Lung (tissue), 12 donors: ENCODE results near the gene IL34. TPM values are rescaled to one million over a fixed set of nuclear protein-coding genes. Genes with fewer than 3 reads are reported as not detected.

Source experiments
- ATAC-seq: fragments of 200-7000 bp; cut with Tn5 transposase; one replicate; pipeline ENCODE4 v1.9.1; 2020; ENCODE audit warnings: moderate number of reproducible peaks; ENCODE audit not compliant: insufficient read depth, low FRiP score
- DNase-seq, 3 donors: peaks; one replicate each; pipeline ENCODE4 v3.0.0-alpha.2; 2013 to 2017
- H3K27ac ChIP-seq, 2 donors: one replicate each; pipeline ENCODE4 v1.5.1; 2013; ENCODE audit warnings: mild to moderate bottlenecking in 2 of 2, moderate library complexity in 2 of 2, control low read depth in 1 of 2, inconsistent platforms in 1 of 2, low read depth in 1 of 2, low read length in 1 of 2
- H3K27me3 ChIP-seq, 3 donors: one replicate each; pipeline ENCODE4 v1.5.1; 2013; ENCODE audit warnings: low read length in 2 of 3; ENCODE audit not compliant: control insufficient read depth in 3 of 3, insufficient read depth in 3 of 3
- H3K36me3 ChIP-seq, 4 donors: one replicate each; pipeline ENCODE4 v1.5.1; 2013; ENCODE audit warnings: low read length in 4 of 4, mild to moderate bottlenecking in 1 of 4, moderate library complexity in 1 of 4; ENCODE audit not compliant: control insufficient read depth in 4 of 4, insufficient read depth in 4 of 4
- H3K4me1 ChIP-seq, 5 donors: one replicate each; pipeline ENCODE4 v1.5.1; 2013; ENCODE audit warnings: low read length in 5 of 5, mild to moderate bottlenecking in 2 of 5, moderate library complexity in 1 of 5; ENCODE audit not compliant: control insufficient read depth in 5 of 5, insufficient read depth in 5 of 5
- H3K4me3 ChIP-seq: one replicate; pipeline ENCODE4 v1.5.1; 2013; ENCODE audit warnings: mild to moderate bottlenecking, control low read depth, moderate library complexity
- H3K9ac ChIP-seq, 2 donors: one replicate each; pipeline ENCODE4 v1.5.1; 2013; ENCODE audit warnings: low read length in 2 of 2, control low read depth in 1 of 2; ENCODE audit not compliant: insufficient read depth in 1 of 2
- H3K9me3 ChIP-seq, 4 donors: one replicate each; pipeline ENCODE4 v1.5.1; 2013; ENCODE audit warnings: low read length in 3 of 4, mild to moderate bottlenecking in 1 of 4, moderate library complexity in 1 of 4; ENCODE audit not compliant: control insufficient read depth in 4 of 4, insufficient read depth in 3 of 4
- WGBS, 2 donors: extraction: QIAGEN DNeasy Blood & Tissue Kit; methylation state at CpG; one replicate each; pipeline ENCODE4 v1.1.7; 2013; 5-methylcytosine and 5-hydroxymethylcytosine counted together
- polyA plus RNA-seq, 2 donors: library from polyadenylated mRNA; stranded (reverse); fragments of 200-250 nt; gene quantifications; one replicate each; pipeline ENCODE4 v1.2.1, GENCODE V29; 2013
- total RNA-seq, 2 donors: library from RNA; depleted of rRNA in 1 of 2; stranded (reverse); fragments of >200 nt in 1 of 2; gene quantifications; one replicate each; pipeline ENCODE4 v1.2.1, GENCODE V29; 2014 to 2021
- TF ChIP-seq, protein P1 (sequence below): IDR thresholded peaks from 2 replicates; pipeline ENCODE4 v1.5.1; 2012; ENCODE audit warnings: mild to moderate bottlenecking; ENCODE audit errors: control extremely low read depth, extremely low read depth
- donor health status: control.
- donor health status: control.
- donor health status: Bipolar disorder and iron deficiency.
- donor health status: healthy.
- donor health status: DM: yes; HTN: yes; CAD: no.

Gene IL34
- total and polyA plus RNA-seq, 4 donors = 1.5 to 13.0 (median 7.1) TPM

GRCh38 chr16:70691223-70692129, 45.1 kb downstream of the IL34 start:
- no peak overlapping the region for H3K9ac ChIP-seq
- peak; percentile 76 to 90 (median 87) for DNase-seq

DNA sequence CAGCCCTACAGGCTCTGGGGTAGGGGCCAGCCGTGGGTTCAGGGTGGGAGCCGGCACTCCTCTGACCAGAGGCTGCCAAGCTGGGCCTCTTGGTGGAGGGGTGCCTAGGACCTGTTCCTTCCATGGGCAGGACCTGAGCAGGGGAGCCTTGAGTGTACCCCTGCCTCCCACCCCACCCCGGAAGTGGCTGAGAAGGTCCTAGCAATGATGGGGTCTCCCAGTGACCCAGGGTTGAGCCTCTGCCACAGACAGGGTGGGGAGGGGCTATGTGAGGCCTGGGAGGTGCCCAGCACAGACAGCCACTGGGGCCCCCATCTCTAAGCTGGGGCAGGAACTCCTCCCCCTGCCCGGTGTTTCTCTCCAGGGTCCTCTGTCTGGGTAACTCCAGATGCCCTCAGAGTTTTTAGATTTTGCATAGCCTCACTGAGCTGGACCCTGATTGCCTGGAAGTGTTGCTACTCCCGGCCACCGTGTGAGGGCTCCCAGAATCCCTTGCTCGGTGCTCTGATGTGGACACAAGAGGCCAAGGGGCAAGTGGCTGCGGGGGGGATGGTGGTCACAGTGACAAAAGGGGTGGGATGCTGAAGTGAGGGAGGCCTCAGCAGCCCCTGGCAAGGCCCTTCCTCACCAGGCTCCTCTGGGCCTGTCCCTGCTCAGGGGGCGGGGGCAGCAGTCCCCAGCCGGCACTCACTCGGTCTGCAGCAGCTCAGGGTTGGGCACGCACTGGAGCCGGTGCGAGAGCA, 45.9 kb downstream of the IL34 start:
- H3K27me3 ChIP-seq = no peaks in the 10 kb centered on the region
- H3K36me3 ChIP-seq = peaks cover 0 to 2% (median 0%) of the 10 kb centered on the region in 4 donors
- no peak overlapping the region for H3K4me3 ChIP-seq
- ATAC-seq (no peak), DNase-seq (peak in 1 of 3 donors; percentile 65)
- 79 to 86% methylated on average over 13 to 14 of the region's 14 CpGs for WGBS, 2 donors
- H3K9ac ChIP-seq = peak overlapping the region in 1 of 2 donors; percentile 1
- H3K27ac ChIP-seq = peak overlapping the region; percentile 84 to 89
- TF ChIP-seq, protein P1, sequence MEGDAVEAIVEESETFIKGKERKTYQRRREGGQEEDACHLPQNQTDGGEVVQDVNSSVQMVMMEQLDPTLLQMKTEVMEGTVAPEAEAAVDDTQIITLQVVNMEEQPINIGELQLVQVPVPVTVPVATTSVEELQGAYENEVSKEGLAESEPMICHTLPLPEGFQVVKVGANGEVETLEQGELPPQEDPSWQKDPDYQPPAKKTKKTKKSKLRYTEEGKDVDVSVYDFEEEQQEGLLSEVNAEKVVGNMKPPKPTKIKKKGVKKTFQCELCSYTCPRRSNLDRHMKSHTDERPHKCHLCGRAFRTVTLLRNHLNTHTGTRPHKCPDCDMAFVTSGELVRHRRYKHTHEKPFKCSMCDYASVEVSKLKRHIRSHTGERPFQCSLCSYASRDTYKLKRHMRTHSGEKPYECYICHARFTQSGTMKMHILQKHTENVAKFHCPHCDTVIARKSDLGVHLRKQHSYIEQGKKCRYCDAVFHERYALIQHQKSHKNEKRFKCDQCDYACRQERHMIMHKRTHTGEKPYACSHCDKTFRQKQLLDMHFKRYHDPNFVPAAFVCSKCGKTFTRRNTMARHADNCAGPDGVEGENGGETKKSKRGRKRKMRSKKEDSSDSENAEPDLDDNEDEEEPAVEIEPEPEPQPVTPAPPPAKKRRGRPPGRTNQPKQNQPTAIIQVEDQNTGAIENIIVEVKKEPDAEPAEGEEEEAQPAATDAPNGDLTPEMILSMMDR = no peak
- H3K9me3 ChIP-seq = no peaks in the 10 kb centered on the region
- peaks cover 27 to 82% (median 44%) of the 10 kb centered on the region in 5 donors for H3K4me1 ChIP-seq

More at GRCh38 chr16:70691223-70692129, 45.1 kb downstream of the IL34 start:
- no peak for ATAC-seq
- peak overlapping the region; percentile 89 to 91 for H3K27ac ChIP-seq
- peaks cover 30 to 84% (median 45%) of the 10 kb centered on the region in 5 donors for H3K4me1 ChIP-seq
- peaks cover 0 to 2% (median 0%) of the 10 kb centered on the region in 4 donors for H3K36me3 ChIP-seq
- H3K9me3 ChIP-seq = no peaks in the 10 kb centered on the region
- WGBS, 2 donors = 77 to 87% methylated on average over 26 of the region's 26 CpGs
- no peak overlapping the region for H3K4me3 ChIP-seq
- TF ChIP-seq, protein P1 = no peak
- no peaks in the 10 kb centered on the region for H3K27me3 ChIP-seq

- H3K36me3 ChIP-seq = peaks cover 0 to 2% (median 0%) of the 10 kb centered on the region in 4 donors
- ATAC-seq (no peak), DNase-seq (peak in 2 of 3 donors; percentile 61 to 76)
- H3K27me3 ChIP-seq = no peaks in the 10 kb centered on the region
- WGBS, 2 donors = 83 to 88% methylated on average over 28 to 29 of the region's 29 CpGs
- TF ChIP-seq, protein P1 = no peak
- H3K9me3 ChIP-seq = no peaks in the 10 kb centered on the region
- peak overlapping the region in 1 of 2 donors; percentile 1 for H3K9ac ChIP-seq
- peak overlapping the region; percentile 37 to 89 for H3K27ac ChIP-seq
- peaks cover 25 to 82% (median 44%) of the 10 kb centered on the region in 5 donors for H3K4me1 ChIP-seq
- H3K4me3 ChIP-seq = no peak overlapping the region
These were observed 46.7 kb downstream of the IL34 start for GRCh38 chr16:70692873-70693671.
